NB4 (cell line): ENCODE measurements around the gene CABP4.

Experiments used
- CTCF ChIP-seq: IDR thresholded peaks from one replicate; pipeline ENCODE4 v1.5.1; 2012; ENCODE audit warnings: low read depth, low read length
- MAX ChIP-seq: IDR thresholded peaks from 2 replicates; pipeline ENCODE4 v1.6.1; 2011; ENCODE audit warnings: low read depth, low read length
- POLR2A ChIP-seq: IDR thresholded peaks from 2 replicates; pipeline ENCODE4 v1.6.1; 2011; ENCODE audit warnings: mild to moderate bottlenecking; ENCODE audit not compliant: insufficient read length; ENCODE audit errors: extremely low read depth

GRCh38 chr11:67406420-67406968 is 48.7 kb upstream of the CABP4 start:
- TF ChIP-seq MAX (no peak), CTCF (no peak), POLR2A (no peak)
